GM19351 (cell line): Measurements from ENCODE around the gene DNM3.

Experiments used
- ATAC-seq: cut with Tn5 transposase; IDR thresholded peaks from one replicate; pipeline ENCODE4 v1.9.1; 2021; ENCODE audit warnings: mild to moderate bottlenecking, moderate library complexity; ENCODE audit not compliant: unreplicated experiment

The DNM3 gene

DNA sequence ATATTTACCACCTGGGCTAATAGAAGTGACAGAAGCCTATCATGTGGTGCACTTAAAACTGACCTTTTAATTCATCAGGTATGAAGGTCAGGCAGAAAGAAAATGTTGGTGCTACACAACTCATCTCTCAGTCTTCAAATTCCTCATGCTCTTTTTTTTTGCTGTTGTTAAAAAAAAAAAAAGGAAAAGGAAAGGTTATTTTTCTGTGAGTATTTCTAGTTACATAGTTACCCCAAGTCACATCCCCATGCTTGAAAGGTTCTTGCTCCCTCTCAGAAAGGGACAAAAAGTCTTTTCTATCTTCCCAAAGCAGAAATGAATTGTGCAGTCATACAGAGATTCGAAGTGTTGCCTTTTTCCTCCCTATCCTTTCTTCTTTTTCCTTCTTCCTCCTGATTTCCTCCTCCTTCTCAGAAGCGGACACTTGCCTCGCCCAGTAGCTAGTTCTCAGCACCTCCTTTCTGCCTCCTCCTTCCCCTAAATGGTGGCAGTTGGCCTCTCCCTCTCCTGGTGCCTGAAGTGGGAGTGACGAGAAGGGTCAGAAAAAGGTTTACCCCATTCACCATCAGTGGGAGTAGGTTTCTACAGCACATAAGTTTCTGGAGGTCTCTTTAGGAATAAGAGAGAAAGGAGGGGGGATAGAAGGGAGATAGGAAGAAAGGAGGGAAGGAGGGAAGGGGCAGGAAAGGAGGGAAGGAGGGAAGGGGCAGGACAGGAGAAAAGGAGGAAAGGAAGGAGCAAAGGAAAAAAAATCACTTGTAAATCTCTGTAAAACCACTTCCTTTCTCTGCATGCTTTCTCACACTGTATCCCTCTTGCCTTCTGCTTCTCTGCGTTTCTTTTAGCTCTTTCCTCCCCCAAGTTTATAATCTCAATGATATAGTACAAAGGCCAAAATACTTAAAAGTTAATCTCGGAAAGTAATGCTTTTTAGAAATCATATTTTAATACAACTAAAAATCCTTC lies 558.7 kb downstream of the DNM3 start:
- no peak for ATAC-seq

DNA sequence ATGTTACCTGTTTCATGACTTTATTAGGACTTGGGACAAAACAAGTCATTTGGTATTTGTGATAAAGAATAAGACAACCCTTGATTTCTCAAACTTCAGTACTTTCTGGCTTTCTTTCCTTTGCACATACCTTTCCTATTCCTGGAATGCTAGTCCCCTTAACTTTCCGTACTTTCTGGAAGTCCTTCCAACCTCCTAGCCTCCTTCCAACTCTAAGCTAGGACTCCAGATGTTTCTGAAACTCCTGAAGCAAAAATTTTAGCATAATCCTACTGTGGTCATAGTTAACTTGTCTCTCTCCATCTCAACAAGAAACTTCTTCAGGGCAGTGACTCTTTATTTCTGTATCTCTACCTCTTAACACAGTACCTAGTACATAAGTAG lies 559.4 kb downstream of the DNM3 start:
- no peak for ATAC-seq

DNA sequence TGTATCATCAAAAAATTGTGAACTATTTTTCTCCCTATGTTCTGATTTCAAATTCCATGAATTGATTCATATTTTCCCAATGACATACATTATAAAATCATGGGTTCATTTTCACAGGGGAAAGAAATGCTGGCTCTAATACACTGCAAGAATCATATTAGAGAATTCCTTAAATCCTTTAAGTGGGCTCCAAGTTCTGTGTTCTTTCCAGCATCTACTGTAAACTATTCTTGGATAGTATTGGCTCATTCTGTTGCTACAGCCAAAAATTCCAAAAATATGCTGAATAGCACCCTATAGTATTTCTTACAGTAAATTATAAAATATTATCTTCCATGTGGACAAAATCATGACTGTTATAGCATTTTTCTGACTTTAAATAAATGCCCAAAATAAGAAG lies 560.2 kb downstream of the DNM3 start:
- no peak for ATAC-seq

GRCh38 chr1:172401892-172402291 lies 560.6 kb downstream of the DNM3 start:
- ATAC-seq = no peak

GRCh38 chr1:172402878-172403569 lies 561.7 kb downstream of the DNM3 start:
- ATAC-seq = no peak

DNA sequence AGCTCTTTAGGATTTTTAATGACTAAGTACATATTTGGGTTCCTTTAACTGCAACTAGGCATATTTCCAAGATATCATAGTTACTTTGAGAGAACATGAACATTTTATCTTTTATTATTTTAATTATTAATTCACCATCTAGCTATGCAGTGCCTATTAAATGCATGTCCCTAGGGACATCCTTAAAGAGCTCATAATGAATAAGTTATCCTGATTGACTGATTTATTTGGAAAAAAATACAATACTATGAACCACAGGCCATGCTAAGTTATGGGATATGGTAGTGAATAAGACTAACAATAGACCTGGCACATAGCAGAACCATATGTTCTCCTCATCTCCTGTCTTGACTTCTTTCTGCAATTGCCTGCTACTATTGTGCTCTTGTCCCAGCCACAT lies 562.8 kb downstream of the DNM3 start:
- ATAC-seq = no peak

DNA sequence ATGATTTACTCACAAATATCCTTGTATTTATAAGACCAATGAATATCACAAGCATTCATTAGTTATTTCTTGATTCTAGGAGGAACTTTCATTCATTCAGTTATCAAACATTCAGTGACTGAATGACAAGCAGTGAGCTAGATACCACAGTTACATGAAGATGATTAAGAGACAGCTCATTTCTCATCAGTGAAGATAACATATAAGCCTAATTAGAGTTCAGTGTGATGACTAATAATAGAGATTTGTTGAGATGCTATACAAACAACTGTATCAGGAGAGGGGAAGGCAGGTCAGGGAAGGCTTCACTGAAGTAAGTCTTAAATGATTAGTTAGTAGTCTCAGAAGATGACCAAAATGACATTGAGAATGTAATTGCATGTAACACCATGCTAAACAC lies 564.6 kb downstream of the DNM3 start:
- no peak for ATAC-seq

DNA sequence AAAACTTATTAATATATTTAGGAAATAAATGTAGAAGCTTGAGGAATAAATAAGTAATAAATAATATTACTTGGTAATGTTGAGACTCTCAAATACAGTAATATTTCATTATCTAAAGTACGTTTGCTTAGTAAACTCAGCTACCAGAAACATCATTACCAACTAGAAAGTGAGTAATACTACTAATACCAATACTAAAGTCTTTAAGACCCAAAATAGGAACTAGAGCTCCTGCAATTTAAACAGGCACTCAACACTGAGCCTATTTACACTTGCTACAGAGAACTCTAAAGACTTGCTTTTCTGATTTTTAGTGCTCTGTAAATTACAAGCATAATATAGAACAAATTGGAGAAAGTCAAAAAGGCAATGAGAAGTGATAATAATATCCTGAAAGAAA lies 565.7 kb downstream of the DNM3 start:
- ATAC-seq = no peak

DNA sequence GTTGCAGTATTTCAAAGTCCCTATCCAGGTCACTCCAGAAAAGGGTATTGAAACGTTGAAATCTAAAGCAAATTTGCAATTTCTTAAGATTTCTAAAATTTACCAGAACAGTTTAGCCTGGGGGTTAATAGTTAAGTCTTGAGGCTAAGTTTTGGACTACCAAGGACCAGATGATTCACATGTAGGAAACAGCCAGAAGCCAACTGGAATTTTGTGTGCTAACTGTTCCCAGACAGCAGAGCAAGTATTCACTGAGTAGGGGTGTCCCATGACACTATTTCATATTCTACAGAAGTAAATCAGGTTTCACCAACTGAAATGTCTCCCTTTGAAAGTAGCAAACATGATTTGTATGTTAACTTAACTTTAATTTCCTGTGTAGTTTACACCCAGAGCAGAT lies 567.7 kb downstream of the DNM3 start:
- ATAC-seq = no peak

- no peak for ATAC-seq
These were observed 568.7 kb downstream of the DNM3 start for GRCh38 chr1:172410027-172410426.

DNA sequence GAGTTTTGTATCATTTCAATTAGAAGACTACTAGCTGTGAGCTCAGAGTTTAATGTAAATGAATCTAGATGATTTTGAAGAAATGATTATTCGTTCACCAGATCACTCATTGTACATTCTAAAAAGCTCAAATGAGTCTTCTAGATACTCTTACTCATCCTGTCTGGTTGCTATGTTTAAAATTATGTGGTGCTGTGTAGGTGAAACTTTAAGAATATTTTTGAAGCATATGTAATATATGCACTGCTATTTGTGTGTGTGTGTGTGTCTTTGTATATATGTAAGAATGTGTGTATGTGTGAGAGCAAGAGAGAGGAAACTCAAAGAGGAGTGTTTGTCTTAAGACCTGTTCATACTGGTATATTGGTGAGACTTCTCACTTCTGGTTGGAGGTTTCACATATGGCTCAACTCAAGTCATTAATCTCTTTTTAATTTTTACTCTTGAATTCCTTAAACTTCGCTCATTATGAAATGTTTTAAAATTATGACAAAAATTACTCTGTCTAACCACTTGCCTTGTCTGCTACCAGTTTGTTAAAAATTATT lies 570.6 kb downstream of the DNM3 start:
- ATAC-seq = no peak

DNA sequence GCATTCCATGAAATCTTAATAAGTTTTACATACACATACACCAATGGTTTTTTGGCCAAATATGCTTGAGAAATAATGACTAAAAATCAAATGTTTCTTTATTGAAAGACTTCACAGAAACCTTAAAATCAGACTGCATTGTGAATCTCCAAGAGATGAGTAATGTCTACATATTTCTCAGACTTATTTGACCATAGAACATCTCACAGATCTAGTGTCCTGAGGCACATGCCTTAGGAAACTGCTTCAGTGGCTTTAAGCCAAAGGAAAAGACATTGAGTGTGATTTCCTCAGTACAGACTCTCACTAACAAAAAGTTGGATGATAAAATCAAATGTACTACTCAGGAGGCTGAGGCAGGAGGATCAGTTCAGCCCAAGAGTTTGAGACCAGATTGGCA lies 573.0 kb downstream of the DNM3 start:
- ATAC-seq = no peak

GRCh38 chr1:172416496-172417035 lies 575.3 kb downstream of the DNM3 start:
- no peak for ATAC-seq

GRCh38 chr1:172417557-172417956 lies 576.3 kb downstream of the DNM3 start:
- no peak for ATAC-seq

- no peak for ATAC-seq
These were observed 579.1 kb downstream of the DNM3 start, which contains the start of gene C1orf105 for GRCh38 chr1:172420385-172420784. Gene C1orf105, plus strand, starts transcription at chr1:172420685. Its CDS starts 201 bp downstream, at chr1:172420886.

GRCh38 chr1:172421974-172422604 lies 580.8 kb downstream of the DNM3 start:
- ATAC-seq = no peak

- ATAC-seq = no peak
These were observed 582.0 kb downstream of the DNM3 start for GRCh38 chr1:172423336-172423735.

DNA sequence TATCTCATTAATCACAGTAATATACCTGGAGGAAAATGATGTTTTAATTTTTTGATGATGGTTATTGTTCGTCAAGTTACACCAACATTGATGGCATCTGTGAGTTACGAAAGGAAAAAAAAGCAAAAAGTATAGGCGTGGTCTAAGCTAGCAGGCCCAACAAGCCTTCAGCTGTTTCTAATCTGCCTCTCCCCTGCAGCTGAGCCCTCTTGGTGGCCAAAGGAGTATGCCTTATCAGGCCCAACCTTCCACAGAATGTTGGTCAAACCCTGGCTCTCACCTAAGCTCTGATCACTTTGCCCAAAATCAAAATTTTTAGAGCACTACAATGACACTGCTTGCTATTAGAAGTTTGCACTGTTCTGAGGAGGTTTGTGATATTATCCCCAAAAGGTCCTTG lies 584.0 kb downstream of the DNM3 start:
- ATAC-seq = no peak

DNA sequence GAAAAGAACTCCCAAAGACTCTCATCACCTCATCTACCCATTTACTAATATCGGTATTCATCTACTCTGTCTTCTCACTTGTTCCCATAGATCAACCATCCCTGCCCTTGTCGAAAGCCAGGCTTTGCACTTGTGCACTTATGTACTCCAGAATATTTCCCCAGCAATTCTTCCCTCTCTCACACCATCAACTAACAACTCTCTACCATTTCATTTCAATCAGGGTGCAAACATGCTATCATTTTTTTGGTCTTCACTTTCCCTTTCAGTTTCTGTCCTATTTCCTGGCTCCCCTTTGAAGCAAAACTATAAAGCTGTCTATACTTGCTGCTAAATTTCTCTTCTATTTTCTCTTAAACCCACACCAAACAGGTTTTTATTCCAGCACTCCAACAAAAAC lies 585.9 kb downstream of the DNM3 start:
- no peak for ATAC-seq

- ATAC-seq = no peak
These were observed 588.2 kb downstream of the DNM3 start for GRCh38 chr1:172429331-172430127.
